HG02852 (cell line): ENCODE results near the gene TMEM98.
"Not testable (repeated sequence)": the region's sequence is repeated elsewhere in the genome, so short reads cannot be mapped to it uniquely, and the experiment has no call there.

Source experiments
- ATAC-seq: cut with Tn5 transposase; IDR thresholded peaks from one replicate; pipeline ENCODE4 v1.9.1; 2021; ENCODE audit warnings: mild to moderate bottlenecking, moderate library complexity; ENCODE audit not compliant: unreplicated experiment

TMEM98 gene

GRCh38 chr17:32976605-32977004 is 48.7 kb downstream of the TMEM98 start:
- ATAC-seq: no peak

GRCh38 chr17:32980230-32980629 is 52.3 kb downstream of the TMEM98 start:
- no peak for ATAC-seq

GRCh38 chr17:32981611-32982010 is 53.7 kb downstream of the TMEM98 start:
- not testable (repeated sequence) for ATAC-seq

GRCh38 chr17:32985050-32985756 is 57.2 kb downstream of the TMEM98 start:
- ATAC-seq: no peak

GRCh38 chr17:32987453-32987805 is 59.5 kb downstream of the TMEM98 start:
- ATAC-seq: not testable (repeated sequence)

- not testable (repeated sequence) for ATAC-seq
Measured at GRCh38 chr17:32987868-32988267, 59.9 kb downstream of the TMEM98 start.

GRCh38 chr17:32988481-32989101 is 60.6 kb downstream of the TMEM98 start:
- no peak for ATAC-seq

- ATAC-seq: no peak
Measured at GRCh38 chr17:32992321-32993033, 64.5 kb downstream of the TMEM98 start.

GRCh38 chr17:32993977-32994376 is 66.0 kb downstream of the TMEM98 start:
- no peak for ATAC-seq
